Ishikawa (cell line): Measurements from ENCODE around the gene MYL7.

Experiments used
- CREB1 ChIP-seq: IDR thresholded peaks from 2 replicates; pipeline ENCODE4 v1.6.1; 2012; ENCODE audit warnings: low read depth
- EGR1 ChIP-seq: IDR thresholded peaks from 2 replicates; pipeline ENCODE4 v1.6.1; 2012
- EP300 ChIP-seq: IDR thresholded peaks from 2 replicates; pipeline ENCODE4 v1.6.1; 2012; ENCODE audit warnings: borderline replicate concordance
- FOXM1 ChIP-seq: IDR thresholded peaks from 2 replicates; pipeline ENCODE4 v1.6.1; 2012; ENCODE audit warnings: low read depth, borderline replicate concordance
- NFIC ChIP-seq: IDR thresholded peaks from 2 replicates; pipeline ENCODE4 v1.6.1; 2012
- RAD21 ChIP-seq: IDR thresholded peaks from 2 replicates; pipeline ENCODE4 v1.6.1; 2012; ENCODE audit warnings: low read depth
- TAF1 ChIP-seq: IDR thresholded peaks from 2 replicates; pipeline ENCODE4 v1.6.1; 2012; ENCODE audit warnings: low read depth, mild to moderate bottlenecking
- TCF12 ChIP-seq: IDR thresholded peaks from 2 replicates; pipeline ENCODE4 v1.6.1; 2012; ENCODE audit warnings: low read depth
- YY1 ChIP-seq: IDR thresholded peaks from 2 replicates; pipeline ENCODE4 v1.6.1; 2012; ENCODE audit warnings: low read depth
- TF ChIP-seq, protein P1 (sequence below): IDR thresholded peaks from 2 replicates; pipeline ENCODE4 v1.6.1; 2012
- TF ChIP-seq, protein P2 (sequence below): IDR thresholded peaks from 2 replicates; pipeline ENCODE4 v1.6.1; 2012
- TF ChIP-seq, protein P3 (sequence below): IDR thresholded peaks from 2 replicates; pipeline ENCODE4 v1.6.1; 2012; ENCODE audit warnings: low read depth, mild to moderate bottlenecking

DNA sequence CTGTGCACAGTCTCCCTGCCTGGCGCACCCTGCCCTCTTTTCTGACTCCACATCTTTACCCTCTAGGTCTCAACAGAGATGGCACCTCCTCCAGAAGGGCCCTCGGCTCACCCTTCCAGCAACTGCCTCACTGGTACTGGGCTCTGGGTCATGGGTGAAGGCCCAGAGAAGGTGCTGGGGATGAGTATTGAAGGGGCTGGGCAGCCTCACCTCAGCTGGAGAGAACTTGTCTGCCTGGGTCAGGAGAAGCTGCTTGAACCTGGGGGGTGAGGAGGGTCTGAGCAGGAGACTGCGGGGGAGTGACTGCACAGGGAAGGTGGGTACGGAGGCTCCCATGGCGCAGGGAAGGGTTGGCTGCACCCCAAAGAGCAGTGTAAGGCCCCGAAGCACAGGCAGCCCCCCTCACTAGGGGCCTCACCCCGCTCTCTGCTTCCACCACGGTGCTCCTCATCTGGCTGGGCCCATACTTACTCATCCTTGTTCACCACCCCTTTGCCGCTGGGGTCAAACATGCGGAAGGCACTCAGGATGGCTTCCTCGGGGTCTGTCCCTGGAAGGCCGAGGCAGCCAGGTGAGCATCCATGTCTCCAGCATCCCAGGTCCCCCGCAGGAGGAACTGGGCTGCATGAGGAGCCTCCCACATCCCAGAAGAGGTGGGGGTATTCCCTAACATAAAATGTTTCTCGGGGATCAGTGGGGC, 1.7 kb downstream of the MYL7 start:
- TF ChIP-seq, protein P1, sequence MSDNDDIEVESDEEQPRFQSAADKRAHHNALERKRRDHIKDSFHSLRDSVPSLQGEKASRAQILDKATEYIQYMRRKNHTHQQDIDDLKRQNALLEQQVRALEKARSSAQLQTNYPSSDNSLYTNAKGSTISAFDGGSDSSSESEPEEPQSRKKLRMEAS = no peak
- TF ChIP-seq YY1 (no peak), NFIC (no peak), EP300 (no peak), FOXM1 (no peak), RAD21 (no peak), TCF12 (no peak), CREB1 (no peak), EGR1 (no peak), TAF1 (no peak)
- TF ChIP-seq, protein P2, sequence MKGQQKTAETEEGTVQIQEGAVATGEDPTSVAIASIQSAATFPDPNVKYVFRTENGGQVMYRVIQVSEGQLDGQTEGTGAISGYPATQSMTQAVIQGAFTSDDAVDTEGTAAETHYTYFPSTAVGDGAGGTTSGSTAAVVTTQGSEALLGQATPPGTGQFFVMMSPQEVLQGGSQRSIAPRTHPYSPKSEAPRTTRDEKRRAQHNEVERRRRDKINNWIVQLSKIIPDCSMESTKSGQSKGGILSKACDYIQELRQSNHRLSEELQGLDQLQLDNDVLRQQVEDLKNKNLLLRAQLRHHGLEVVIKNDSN = no peak
- TF ChIP-seq, protein P3, sequence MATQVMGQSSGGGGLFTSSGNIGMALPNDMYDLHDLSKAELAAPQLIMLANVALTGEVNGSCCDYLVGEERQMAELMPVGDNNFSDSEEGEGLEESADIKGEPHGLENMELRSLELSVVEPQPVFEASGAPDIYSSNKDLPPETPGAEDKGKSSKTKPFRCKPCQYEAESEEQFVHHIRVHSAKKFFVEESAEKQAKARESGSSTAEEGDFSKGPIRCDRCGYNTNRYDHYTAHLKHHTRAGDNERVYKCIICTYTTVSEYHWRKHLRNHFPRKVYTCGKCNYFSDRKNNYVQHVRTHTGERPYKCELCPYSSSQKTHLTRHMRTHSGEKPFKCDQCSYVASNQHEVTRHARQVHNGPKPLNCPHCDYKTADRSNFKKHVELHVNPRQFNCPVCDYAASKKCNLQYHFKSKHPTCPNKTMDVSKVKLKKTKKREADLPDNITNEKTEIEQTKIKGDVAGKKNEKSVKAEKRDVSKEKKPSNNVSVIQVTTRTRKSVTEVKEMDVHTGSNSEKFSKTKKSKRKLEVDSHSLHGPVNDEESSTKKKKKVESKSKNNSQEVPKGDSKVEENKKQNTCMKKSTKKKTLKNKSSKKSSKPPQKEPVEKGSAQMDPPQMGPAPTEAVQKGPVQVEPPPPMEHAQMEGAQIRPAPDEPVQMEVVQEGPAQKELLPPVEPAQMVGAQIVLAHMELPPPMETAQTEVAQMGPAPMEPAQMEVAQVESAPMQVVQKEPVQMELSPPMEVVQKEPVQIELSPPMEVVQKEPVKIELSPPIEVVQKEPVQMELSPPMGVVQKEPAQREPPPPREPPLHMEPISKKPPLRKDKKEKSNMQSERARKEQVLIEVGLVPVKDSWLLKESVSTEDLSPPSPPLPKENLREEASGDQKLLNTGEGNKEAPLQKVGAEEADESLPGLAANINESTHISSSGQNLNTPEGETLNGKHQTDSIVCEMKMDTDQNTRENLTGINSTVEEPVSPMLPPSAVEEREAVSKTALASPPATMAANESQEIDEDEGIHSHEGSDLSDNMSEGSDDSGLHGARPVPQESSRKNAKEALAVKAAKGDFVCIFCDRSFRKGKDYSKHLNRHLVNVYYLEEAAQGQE = no peak
